Left cardiac atrium (tissue), 4 donors: ENCODE data around the gene GABBR1. TPM values are rescaled to one million over a fixed set of nuclear protein-coding genes. Genes with fewer than 3 reads are reported as not detected.

Experiments
- ATAC-seq, 2 donors: fragments of 200-7000 bp; cut with Tn5 transposase; one replicate each; pipeline ENCODE4 v1.9.1; 2020; ENCODE audit warnings: mild to moderate bottlenecking in 2 of 2, moderate library complexity in 2 of 2
- DNase-seq: peaks from one replicate; pipeline ENCODE4 v3.0.0-alpha.2; 2020
- intact Hi-C, 2 donors: fragments of 100-400 bp; cut with DNase I; formaldehyde crosslinking; loops; one replicate each; pipeline versions ENCODE4 v1.14.1 to v1.15.1; 2022 to 2023
- total RNA-seq, 2 donors: library from RNA; stranded (reverse); fragmentation: NEBNext Ultra II Directional; extraction: Animal tissue kit (Norgen Biotek cat#: 25700); gene quantifications; one replicate each; pipeline ENCODE4 v1.2.1, GENCODE V29; 2021
- donor health status: DM: no; HTN: yes; CAD: no.
- donor health status: DM: no; HTN: yes; CAD: no; lungs with severe emphysema.
- donor health status: DM: yes; HTN: yes; CAD: no.
- donor health status: Dilated cardiomyopathy.

The GABBR1 gene
- total RNA-seq, 2 donors from 2014 or later: 22.4 to 32.7 TPM

DNA sequence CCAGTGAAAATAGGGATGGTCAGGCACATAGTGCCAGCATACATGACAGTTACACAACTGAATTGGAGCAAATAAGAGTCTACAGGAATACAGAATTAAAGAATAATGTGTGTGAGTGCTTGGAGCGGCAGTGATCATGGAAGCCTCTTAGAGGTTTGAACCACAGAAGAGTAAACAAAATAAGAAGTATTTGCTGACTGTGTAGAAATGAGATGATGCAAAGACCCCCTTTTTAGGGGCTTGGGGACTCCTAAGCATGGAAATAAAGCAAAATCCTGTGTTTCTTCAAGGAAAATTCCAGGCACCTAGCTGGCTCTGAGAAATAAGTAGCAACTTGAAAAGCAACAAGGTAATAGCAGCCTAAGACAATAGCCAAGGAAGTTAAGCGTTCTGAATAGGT is 41.3 kb downstream of the GABBR1 start:
- intact Hi-C loops: loop anchor here in 1 of 2 donors (5.0 kb wide), 1 partner anchor 754 kb away; no protein-coding TSS in a partner anchor
- ATAC-seq (no peak), DNase-seq (no peak)

DNA sequence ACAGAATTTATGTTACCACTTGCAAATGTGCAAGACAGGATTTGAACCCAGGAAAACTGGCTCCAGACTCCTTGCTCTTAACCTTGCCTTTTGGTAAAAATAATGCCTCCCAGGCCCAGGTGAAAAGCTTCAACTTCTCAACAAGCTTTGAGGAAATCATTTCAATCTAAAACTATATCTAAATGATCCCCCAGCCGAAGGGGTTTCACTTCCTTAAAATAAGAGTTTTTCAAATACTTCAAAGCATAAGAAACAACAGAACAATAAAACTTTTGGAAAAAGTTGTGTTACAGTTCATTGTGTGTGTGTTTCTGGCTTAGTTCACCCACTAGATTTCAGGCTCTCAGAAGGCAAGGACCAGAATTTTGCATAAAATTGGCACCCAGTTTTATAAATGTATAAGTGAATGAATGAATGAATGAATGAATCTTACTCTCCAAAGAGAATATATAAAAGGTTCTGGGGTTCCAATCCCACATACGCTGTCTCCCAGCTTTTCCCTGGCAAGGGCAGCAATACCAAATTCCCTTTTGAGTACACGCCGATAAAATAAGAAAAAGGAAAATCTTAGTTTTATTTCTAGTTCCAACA is 42.7 kb downstream of the GABBR1 start:
- intact Hi-C loops: loop anchor here in 1 of 2 donors (5.0 kb wide), 1 partner anchor 753 kb away; no protein-coding TSS in a partner anchor
- DNase-seq (no peak), ATAC-seq (no peak)

DNA sequence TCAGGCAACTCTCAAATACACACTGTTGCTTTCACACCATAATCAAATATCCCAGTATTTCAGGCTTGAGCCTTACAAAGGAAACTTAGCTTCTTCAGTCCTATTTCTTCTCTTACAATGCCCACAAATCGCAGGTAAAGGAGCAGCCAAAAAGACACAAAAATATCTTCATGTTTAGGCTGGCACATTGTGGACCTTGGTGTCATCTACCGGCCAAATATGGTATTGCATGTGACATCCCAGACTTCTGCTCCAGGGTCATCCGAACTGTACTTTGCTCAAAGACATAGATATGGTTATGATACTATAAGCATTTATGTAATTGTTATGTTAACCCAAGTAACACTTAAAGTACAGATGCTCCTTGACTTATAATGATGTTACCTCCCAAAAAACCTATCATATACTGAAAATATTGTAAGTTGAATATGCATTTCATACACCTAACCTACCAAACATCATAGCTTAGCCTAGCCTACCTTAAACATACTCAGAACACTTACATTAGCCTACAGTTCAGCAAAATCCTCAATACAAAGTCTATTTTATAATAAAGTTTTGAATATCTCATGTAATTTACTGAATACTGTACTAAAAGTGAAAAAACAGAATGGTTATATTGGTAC is 43.4 kb downstream of the GABBR1 start:
- intact Hi-C loops: loop anchor here (5.0 to 10.0 kb wide), 3 partner anchors 752 to 905 kb away; no protein-coding TSS in a partner anchor
- DNase-seq (no peak), ATAC-seq (peak in 1 of 2 donors; percentile 51)

DNA sequence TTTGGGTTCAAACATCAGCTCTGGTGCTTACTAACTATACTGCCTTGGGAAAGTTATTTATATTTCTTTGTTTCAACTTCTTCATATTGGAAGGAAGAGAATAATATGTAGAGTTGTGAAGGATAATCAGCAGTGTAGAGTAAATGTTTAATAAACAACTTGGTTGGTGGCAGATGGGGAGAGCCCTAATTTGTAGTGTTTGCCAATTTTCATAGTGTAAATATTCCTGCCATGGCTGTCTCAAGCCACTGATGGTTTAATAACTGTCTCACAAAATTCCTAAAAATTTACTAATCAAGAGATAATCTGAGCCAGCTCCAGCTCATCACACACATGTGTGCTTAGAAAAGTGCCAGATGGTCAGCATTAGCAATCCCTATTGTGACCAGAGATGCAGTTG is 48.2 kb downstream of the GABBR1 start, which contains the start of gene OR2H2:
Gene OR2H2, plus strand, starts transcription at position 301 of the 400 bp plus-strand sequence. CDS start 2,824 bp downstream, outside the sequence.
- intact Hi-C loops: loop anchor here (5.0 to 10.0 kb wide), 2 partner anchors 898 to 900 kb away; no protein-coding TSS in a partner anchor
- DNase-seq (no peak), ATAC-seq (no peak)

DNA sequence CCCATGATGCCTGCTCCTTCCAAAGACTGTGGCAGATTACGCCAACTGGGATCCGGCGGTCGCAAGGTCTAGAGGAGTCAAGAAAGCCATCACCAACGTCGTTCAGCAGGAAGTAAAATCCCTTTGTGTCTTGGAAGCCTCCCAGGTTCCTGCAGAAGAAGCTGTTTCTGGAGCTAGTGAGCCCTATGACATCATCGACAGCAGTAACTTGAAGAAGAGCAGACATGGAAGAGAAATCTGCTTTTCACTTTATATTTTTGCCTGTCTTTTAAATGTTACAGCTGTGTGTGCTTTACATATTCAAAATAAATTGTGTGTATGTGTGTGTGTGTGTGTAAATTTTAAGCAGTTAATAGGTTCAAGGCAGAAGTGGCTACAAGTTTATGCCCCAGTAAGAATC is 55.4 kb downstream of the GABBR1 start:
- intact Hi-C loops: no loop called here
- no peak for ATAC-seq
- DNase-seq: no peak

DNA sequence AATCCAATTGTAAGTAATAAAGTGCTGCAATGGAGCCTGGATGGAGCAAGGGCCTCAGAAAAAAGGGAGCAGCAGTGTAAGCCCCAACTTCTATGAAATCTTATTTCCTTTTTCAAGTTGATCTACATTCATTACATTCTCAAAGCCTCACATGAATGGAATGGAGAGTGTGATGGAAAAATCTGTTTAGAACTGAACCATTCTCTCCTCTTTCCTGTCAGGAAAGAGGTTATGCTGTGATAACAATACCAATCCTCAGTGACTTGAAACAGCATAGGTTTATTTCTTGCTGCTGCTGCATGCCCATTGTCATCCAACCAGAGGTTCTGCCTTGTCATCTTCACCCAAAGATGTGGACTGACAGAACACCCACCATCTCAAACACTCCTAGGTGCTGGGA is 56.9 kb downstream of the GABBR1 start:
- ATAC-seq: no peak
- intact Hi-C loops: no loop called here
- DNase-seq: no peak

DNA sequence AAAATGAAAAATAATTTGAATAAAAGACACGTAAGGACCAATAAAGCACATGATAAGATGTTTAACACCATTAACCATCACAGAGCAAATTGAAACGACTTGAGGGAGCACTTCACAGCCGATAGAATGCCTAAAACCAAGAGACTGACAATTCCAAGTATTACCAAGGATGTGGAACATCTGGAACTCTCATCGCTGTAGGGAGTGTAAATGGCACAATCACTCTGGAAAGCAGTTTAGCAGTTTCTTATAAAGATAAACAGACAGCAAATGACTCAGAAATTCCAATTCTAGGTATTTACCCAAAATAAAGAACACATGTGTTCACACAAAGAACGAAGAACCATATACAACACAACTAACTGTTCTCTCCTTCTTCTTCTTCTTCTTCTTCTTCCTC is 65.0 kb downstream of the GABBR1 start:
- no peak for ATAC-seq
- intact Hi-C loops: no loop called here

DNA sequence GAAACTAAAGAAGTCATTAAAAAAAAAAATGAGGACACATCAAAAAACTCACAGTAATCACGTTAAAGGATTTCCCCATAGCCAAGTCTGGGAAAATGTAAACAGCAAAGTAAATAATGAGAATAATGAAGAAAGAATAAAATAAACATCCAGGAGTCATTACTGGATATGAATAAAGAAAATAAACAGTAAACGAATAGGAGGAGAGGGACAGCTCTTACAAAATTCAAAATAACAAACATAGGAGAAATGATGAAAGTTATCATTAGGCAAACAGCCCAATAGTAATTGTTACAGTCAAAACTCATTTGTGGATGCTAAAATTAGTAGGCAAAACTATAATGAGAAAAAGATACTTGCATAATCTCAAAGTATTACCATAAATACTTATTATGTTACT is 65.4 kb downstream of the GABBR1 start:
- intact Hi-C loops: no loop called here
- no peak for ATAC-seq
- no peak for DNase-seq

More for the DNA sequence above, 65.0 kb downstream of the GABBR1 start:
- DNase-seq: no peak

DNA sequence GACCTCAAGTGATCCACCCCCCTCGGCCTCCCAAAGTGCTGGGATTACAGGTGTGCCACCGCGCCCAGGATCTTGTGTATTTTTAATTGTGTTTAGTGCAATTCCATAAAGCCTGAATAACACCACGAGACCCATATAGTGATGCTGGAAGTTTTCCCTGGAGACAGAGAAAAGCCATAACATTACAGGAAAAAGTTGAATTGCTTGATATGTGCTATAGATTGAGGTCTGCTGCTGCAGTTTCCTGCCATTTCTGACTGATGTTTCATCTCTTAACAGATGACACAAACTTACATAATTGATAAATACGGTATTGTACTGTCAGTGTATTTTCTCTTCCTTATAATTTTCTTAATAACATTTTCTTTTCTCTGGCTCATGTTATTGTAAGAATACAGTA is 66.1 kb downstream of the GABBR1 start:
- ATAC-seq: no peak
- intact Hi-C loops: no loop called here
- no peak for DNase-seq

DNA sequence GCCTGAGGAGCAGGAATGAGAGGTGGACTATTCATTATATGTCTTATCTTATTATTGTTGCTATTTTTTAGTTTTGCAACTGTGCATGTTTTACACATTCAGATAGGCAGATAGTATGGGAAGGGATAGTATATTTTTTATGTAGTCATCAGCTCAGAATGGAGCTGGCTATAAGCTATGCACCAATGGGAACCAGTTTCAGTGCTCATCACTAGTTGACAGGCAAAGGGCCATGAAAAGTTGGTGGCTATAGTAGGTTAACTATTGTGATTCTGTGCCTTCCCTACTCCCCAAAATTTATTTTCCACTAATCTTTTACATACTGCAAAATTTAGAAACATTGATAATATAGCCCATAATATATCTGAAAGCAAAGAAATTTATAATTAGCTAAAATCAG is 68.1 kb downstream of the GABBR1 start:
- ATAC-seq: no peak
- DNase-seq: no peak
- intact Hi-C loops: no loop called here

DNA sequence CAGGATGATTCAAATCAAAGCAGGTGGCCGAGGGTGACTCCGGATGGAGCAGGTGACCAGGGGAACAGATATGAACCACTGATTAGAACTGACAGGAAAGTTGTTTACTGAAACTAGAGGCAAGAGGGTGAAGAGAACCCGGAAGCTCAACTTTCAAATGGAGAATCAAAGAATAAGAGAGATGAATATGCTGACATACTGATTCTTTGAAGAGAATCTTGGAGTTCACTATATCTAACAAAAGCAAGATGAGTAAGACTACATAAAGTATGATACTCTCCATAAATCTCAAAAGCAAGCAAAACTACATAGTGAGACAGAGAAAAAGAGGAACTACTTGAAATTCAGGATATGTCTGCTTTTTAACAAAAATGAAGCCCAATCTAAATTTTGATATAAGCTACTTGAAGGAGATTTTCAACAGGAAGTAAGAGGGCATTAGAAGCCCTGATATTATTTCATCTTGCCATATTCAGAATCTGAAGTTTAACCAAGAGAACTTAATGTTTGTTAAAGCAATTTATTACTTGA is 69.5 kb downstream of the GABBR1 start:
- intact Hi-C loops: no loop called here
- DNase-seq (no peak), ATAC-seq (no peak)

DNA sequence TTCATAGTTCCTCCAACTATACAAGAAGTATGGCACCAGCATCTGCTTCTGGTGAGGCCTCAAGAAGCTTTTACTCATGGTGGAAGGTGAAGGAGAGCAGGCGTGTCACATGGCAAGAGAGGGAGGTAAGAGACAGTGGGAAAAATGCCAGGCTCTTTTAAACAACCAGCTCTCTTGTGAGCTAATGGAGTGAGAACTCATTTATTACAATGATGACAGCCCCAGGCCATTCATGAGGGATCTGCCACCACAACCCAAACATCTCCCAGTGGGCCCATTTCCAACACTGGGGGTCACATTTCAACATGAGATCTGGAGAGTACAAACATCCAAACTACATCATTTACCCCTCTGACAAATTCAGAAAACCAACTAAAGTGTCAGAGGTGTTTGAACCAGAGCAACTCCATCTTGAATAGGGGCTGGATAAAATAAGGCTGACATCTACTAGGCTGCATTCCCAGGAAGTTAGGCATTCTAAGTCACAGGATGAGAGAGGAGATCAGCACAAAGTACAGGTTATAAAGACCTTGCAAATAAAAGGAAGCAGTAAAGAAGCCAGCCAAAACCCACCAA is 71.3 kb downstream of the GABBR1 start:
- DNase-seq (no peak), ATAC-seq (no peak)
- intact Hi-C loops: no loop called here

DNA sequence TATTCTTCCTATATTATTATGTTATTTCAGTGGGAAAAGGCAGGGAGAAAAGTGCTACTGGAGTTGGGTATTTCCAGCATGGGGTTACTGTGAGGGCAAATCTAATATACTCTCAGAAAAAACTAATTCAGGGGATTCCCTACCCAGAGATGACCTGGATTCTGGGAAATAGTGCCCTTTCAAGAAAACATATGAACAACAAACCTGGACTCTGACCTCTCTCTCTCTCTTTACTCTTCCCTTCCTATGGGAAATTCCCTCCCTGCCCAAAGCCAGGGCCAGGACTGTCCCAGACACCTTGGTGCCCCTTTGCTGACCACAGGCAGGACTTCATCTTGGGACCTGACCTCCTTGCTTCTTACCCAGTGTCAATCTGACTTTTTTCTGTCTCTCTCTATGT is 71.9 kb downstream of the GABBR1 start:
- DNase-seq (no peak), ATAC-seq (no peak)
- intact Hi-C loops: no loop called here

DNA sequence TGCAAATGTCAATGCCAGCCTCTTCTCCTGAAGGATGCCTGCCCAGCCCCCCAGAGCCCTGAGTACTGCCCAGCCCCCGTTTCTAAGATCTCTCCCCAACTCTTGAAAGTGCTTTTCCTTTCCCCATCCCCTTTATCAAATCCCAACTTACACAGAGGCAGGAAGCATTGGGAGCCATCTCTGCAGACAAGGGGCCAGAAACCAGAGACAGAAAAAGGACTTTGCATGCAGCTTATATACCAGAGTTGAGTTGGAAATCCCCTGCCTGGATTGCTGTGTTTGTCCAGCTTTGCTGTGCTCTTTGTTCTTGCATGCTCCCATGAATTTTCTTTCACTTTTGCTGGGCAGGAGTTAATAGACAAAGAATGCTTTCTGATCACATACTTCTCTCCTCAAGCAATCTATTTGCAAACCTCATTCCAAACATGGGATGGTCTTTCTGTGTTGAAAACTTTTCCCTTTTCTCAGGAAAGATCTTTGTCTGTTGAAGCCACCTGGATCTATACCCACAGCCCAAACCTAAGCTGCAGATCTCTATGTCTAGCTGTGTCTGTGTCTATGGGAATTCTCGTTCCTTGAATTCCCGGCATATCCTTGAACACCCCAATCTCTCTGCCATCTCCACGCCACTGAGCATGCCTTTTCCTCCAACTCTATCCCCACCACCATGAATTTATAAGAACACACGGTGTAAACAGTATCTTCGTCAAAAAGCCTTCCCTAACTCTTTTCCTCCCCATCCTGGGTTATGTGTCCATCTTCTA is 73.3 kb downstream of the GABBR1 start, which contains the start of gene UBD:
Gene UBD, minus strand, starts transcription at position 209 of the 764 bp plus-strand sequence. Its CDS starts 31 bp downstream, at position 178.
- DNase-seq: no peak
- intact Hi-C loops: no loop called here
- ATAC-seq: no peak

DNA sequence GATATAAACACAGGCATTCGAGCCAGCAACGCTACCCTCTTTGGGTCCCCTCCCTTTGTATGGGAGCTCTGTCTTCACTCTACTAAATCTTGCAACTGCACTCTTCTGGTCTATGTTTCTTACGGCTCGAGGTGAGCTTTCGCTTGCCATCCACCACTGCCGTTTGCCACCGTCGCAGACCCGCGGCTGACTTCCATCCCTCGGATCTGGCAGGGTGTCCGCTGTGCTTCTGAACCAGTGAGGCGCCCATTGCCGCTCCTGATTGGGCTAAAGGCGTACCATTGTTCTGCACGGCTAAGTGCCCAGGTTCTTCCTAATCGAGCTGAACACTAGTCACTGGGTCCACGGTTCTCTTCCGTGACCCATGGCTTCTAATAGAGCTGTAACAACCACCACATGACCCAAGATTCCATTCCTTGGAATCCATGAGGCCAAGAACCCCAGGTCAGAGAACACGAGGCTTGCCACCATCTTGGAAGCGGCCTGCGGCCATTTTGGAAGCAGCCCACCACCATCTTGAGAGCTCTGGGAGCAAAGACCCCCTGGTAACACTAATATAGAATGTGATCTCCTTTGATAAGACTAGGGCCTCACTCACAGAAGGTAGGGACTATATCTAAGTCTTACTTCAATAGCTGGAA is 74.4 kb downstream of the GABBR1 start:
- no peak for ATAC-seq
- intact Hi-C loops: no loop called here
- no peak for DNase-seq

DNA sequence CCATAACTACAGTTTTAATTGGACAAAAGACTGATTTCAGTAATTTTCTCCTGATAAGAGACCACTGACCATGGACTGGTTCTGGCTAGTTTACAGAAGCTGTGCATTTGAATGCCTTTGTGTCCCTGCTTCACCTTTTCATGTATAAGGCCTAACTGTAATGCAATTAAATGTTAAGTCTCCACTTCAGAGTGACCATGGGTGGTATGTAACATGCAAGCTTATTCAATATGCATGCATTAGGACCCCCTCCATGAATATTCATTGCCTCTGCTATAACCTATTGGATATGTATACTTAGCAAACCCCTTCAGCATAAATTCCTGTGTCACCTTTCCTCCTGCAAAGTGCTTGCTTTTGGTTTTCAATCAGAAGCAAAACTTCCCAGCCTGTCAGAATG is 75.7 kb downstream of the GABBR1 start:
- DNase-seq: no peak
- intact Hi-C loops: no loop called here
- no peak for ATAC-seq

DNA sequence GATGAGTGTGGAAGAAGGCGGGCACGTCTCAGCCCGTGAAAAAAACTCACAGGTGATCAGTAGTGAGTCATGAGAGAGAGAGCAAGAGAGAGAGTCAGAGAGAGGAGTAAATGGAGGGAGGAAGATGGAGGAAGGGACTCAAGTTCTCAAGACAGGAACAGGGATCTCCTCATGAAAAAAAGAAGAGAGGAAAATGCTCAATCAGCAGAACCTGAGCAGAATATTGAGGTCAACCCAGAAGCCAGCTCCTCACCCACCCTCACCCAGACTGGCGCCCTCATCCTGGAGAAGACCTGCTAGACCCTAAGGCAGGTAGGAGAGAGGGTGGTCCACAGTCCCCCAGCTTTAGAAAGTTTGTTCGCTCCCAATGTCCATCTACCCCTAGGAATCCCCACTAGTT is 78.2 kb downstream of the GABBR1 start:
- ATAC-seq (no peak), DNase-seq (no peak)
- intact Hi-C loops: no loop called here

DNA sequence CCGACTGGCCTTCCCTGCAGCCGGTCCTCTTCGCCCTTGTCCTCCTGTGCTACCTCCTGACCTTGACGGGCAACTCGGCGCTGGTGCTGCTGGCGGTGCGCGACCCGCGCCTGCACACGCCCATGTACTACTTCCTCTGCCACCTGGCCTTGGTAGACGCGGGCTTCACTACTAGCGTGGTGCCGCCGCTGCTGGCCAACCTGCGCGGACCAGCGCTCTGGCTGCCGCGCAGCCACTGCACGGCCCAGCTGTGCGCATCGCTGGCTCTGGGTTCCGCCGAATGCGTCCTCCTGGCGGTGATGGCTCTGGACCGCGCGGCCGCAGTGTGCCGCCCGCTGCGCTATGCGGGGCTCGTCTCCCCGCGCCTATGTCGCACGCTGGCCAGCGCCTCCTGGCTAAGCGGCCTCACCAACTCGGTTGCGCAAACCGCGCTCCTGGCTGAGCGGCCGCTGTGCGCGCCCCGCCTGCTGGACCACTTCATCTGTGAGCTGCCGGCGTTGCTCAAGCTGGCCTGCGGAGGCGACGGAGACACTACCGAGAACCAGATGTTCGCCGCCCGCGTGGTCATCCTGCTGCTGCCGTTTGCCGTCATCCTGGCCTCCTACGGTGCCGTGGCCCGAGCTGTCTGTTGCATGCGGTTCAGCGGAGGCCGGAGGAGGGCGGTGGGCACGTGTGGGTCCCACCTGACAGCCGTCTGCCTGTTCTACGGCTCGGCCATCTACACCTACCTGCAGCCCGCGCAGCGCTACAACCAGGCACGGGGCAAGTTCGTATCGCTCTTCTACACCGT is 79.5 kb downstream of the GABBR1 start:
- ATAC-seq (peak; percentile 86 to 91), DNase-seq (peak; percentile 84)
- intact Hi-C loops: no loop called here
